ENCODE results near the gene ZNF680. TPM values are rescaled to one million over a fixed set of nuclear protein-coding genes. Genes with fewer than 3 reads are reported as not detected.

Gene ZNF680
- total RNA-seq, 3 donors from 2014 or later (not counting 1 experiment from before 2014, with no cell fraction given) = 8.9 to 17.9 (median 10.2) TPM

DNA sequence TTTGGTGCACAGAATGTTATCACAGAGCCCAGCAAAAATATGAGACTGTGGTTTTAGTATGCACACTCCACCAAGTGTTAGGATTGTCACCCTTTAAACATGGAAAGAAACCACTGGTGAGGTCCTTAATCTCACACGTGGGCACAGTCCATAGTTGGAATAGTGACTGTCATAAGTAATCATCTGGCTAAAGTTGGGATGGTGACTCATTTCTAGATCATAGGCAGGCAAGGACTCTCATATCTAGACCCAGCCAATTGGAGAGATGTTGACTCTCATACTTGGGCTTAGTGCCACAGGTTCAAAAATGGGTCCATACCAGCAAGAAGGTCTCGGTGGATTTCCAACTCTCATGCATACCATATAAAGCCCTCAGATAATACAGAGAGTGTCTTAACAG, 39.6 kb upstream of the ZNF680 start:
- Mint-ChIP-seq H3K4me1 (no peaks in the 10 kb centered on the region), H3K27me3 (ENCODE audit: low read depth in 2 of 2) (no peaks in the 10 kb centered on the region), H3K27ac (no peak overlapping the region), H3K4me3 (no peak overlapping the region), H3K36me3 (no peaks in the 10 kb centered on the region), H3K9me3 (peaks cover 2 to 3% of the 10 kb centered on the region in 2 donors)
- H3K9me3 ChIP-seq (ENCODE audit: control insufficient read depth, insufficient read depth, low read length) = no peaks in the 10 kb centered on the region
- H3K4me1 ChIP-seq (ENCODE audit: control insufficient read depth, insufficient read depth, low read length) = no peaks in the 10 kb centered on the region
- no peak overlapping the region for H3K27ac ChIP-seq (ENCODE audit: low read length)
- DNase-seq = no peak
- no peaks in the 10 kb centered on the region for H3K36me3 ChIP-seq (ENCODE audit: control insufficient read depth, insufficient read depth, low read length)
- WGBS (ENCODE audit: insufficient coverage) = 77% methylated on average over 2 of the region's 2 CpGs
- no peak overlapping the region for H3K4me3 ChIP-seq (ENCODE audit: low read length)
- H3K27me3 ChIP-seq (ENCODE audit: control insufficient read depth, insufficient read depth, low read length) = no peaks in the 10 kb centered on the region
- intact Hi-C loops (cut with micrococcal nuclease) = no loop called here
- no peak for ATAC-seq
- TF ChIP-seq, protein P1, sequence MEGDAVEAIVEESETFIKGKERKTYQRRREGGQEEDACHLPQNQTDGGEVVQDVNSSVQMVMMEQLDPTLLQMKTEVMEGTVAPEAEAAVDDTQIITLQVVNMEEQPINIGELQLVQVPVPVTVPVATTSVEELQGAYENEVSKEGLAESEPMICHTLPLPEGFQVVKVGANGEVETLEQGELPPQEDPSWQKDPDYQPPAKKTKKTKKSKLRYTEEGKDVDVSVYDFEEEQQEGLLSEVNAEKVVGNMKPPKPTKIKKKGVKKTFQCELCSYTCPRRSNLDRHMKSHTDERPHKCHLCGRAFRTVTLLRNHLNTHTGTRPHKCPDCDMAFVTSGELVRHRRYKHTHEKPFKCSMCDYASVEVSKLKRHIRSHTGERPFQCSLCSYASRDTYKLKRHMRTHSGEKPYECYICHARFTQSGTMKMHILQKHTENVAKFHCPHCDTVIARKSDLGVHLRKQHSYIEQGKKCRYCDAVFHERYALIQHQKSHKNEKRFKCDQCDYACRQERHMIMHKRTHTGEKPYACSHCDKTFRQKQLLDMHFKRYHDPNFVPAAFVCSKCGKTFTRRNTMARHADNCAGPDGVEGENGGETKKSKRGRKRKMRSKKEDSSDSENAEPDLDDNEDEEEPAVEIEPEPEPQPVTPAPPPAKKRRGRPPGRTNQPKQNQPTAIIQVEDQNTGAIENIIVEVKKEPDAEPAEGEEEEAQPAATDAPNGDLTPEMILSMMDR (IDR thresholded peaks at IDR 0.05) = no peak

DNA sequence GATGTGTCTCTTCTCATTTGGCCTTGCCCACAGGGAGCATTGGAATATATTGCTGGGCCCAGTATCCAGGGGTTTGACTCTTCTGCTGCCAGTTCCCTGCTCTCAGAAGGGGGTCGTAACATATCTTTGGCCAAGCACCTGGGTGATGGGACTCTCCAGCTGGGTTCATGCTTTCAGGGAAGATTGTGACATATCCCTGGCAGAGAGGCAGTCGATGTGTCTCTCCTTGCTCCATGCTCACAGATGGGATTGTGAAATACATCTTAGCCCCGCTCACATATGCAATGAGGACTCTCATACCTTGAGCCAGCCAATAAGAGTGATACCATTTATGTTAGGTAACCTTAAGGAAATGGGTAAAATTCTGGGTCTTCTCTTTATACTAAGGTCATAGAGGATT, 39.2 kb upstream of the ZNF680 start:
- H3K27ac Mint-ChIP-seq = no peak overlapping the region
- ATAC-seq = no peak
- no peaks in the 10 kb centered on the region for H3K36me3 Mint-ChIP-seq
- Histone ChIP-seq H3K27ac (ENCODE audit: low read length) (no peak overlapping the region), H3K4me3 (ENCODE audit: low read length) (no peak overlapping the region), H3K4me1 (ENCODE audit: control insufficient read depth, insufficient read depth, low read length) (no peaks in the 10 kb centered on the region), H3K27me3 (ENCODE audit: control insufficient read depth, insufficient read depth, low read length) (no peaks in the 10 kb centered on the region), H3K36me3 (ENCODE audit: control insufficient read depth, insufficient read depth, low read length) (no peaks in the 10 kb centered on the region), H3K9me3 (ENCODE audit: control insufficient read depth, insufficient read depth, low read length) (no peaks in the 10 kb centered on the region)
- H3K4me3 Mint-ChIP-seq = no peak overlapping the region
- peaks cover 2 to 3% of the 10 kb centered on the region in 2 donors for H3K9me3 Mint-ChIP-seq
- H3K4me1 Mint-ChIP-seq = no peaks in the 10 kb centered on the region
- TF ChIP-seq, protein P1 (IDR thresholded peaks at IDR 0.05) = no peak
- no peak for DNase-seq
- intact Hi-C loops (cut with micrococcal nuclease) = no loop called here
- no peaks in the 10 kb centered on the region for H3K27me3 Mint-ChIP-seq (ENCODE audit: low read depth in 2 of 2)
- WGBS (ENCODE audit: insufficient coverage) = 83% methylated on average over 3 of the region's 3 CpGs

DNA sequence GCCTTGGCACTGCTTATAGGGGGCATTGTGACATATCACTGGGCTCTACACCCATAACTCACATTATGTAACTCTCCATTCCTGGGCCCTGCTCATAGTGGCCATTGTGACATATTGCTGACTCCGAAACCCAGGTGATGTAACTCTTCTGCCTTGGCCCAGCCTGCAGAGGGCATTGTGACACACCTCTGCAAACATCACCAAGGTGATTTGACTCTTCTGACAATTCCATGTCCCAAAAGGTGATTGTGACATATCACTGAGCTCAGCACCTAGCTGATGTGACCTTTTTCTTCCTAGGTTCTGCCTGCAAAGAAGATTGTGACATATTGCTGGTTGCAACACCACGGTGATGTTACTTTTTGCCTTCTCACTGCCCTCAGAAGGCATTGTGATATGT, 36.5 kb upstream of the ZNF680 start:
- no peaks in the 10 kb centered on the region for H3K4me1 ChIP-seq (ENCODE audit: control insufficient read depth, insufficient read depth, low read length)
- H3K9me3 ChIP-seq (ENCODE audit: control insufficient read depth, insufficient read depth, low read length) = no peaks in the 10 kb centered on the region
- no peak overlapping the region for H3K4me3 ChIP-seq (ENCODE audit: low read length)
- H3K4me3 Mint-ChIP-seq = no peak overlapping the region
- no peak for DNase-seq
- H3K27ac ChIP-seq (ENCODE audit: low read length) = no peak overlapping the region
- intact Hi-C loops (cut with micrococcal nuclease) = loop anchor here (10.0 kb wide), 1 partner anchor 55 kb away; no protein-coding TSS in a partner anchor
- no peak overlapping the region for H3K27ac Mint-ChIP-seq
- no peaks in the 10 kb centered on the region for H3K27me3 ChIP-seq (ENCODE audit: control insufficient read depth, insufficient read depth, low read length)
- H3K36me3 Mint-ChIP-seq = no peaks in the 10 kb centered on the region
- no peaks in the 10 kb centered on the region for H3K4me1 Mint-ChIP-seq
- WGBS (ENCODE audit: insufficient coverage) = 98% methylated on average over 2 of the region's 2 CpGs
- ATAC-seq = no peak
- no peaks in the 10 kb centered on the region for H3K9me3 Mint-ChIP-seq
- H3K36me3 ChIP-seq (ENCODE audit: control insufficient read depth, insufficient read depth, low read length) = no peaks in the 10 kb centered on the region
- TF ChIP-seq, protein P1 (IDR thresholded peaks at IDR 0.05) = no peak
- H3K27me3 Mint-ChIP-seq (ENCODE audit: low read depth in 2 of 2) = no peaks in the 10 kb centered on the region

DNA sequence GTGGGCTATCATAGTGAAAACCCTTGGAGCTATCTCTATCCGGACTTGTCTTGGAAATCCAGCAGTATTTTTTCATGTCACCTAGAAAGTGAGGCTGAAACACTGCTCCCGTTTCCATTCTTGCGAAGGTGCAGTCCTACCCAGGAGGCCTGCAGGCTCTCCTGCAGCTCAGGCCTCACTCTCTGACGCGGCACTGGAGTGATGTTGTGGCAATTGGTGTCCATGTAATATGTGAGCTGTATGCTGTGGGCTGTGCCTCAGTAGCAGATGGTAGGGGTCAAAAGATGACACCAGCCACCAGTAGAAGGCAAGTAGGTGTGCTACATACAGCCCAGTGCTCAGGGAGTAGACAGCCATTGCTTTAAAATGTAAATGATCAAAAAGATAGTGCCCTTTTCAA, 28.1 kb upstream of the ZNF680 start:
- 92% methylated on average over 5 of the region's 5 CpGs for WGBS (ENCODE audit: insufficient coverage)
- TF ChIP-seq, protein P1 (IDR thresholded peaks at IDR 0.05) = no peak
- intact Hi-C loops (cut with micrococcal nuclease) = loop anchor here (10.0 kb wide), 1 partner anchor 64 kb away; no protein-coding TSS in a partner anchor

More for the DNA sequence above, 28.1 kb upstream of the ZNF680 start:
- Histone ChIP-seq H3K4me3 (ENCODE audit: low read length) (no peak overlapping the region), H3K4me1 (ENCODE audit: control insufficient read depth, insufficient read depth, low read length) (no peaks in the 10 kb centered on the region), H3K9me3 (ENCODE audit: control insufficient read depth, insufficient read depth, low read length) (peaks cover 2% of the 10 kb centered on the region), H3K27ac (ENCODE audit: low read length) (no peak overlapping the region), H3K27me3 (ENCODE audit: control insufficient read depth, insufficient read depth, low read length) (no peaks in the 10 kb centered on the region), H3K36me3 (ENCODE audit: control insufficient read depth, insufficient read depth, low read length) (no peaks in the 10 kb centered on the region)
- Mint-ChIP-seq H3K9me3 (peaks cover 0 to 8% of the 10 kb centered on the region in 2 donors), H3K27me3 (ENCODE audit: low read depth in 2 of 2) (no peaks in the 10 kb centered on the region), H3K36me3 (no peaks in the 10 kb centered on the region), H3K4me1 (no peaks in the 10 kb centered on the region), H3K4me3 (no peak overlapping the region), H3K27ac (no peak overlapping the region)
- DNase-seq = no peak
- no peak for ATAC-seq
